ENCODE data around the gene CYYR1. TPM values are rescaled to one million over a fixed set of nuclear protein-coding genes. Genes with fewer than 3 reads are reported as not detected.

The CYYR1 gene
- total RNA-seq, 1 donor from 2014 or later = 7.4 TPM

DNA sequence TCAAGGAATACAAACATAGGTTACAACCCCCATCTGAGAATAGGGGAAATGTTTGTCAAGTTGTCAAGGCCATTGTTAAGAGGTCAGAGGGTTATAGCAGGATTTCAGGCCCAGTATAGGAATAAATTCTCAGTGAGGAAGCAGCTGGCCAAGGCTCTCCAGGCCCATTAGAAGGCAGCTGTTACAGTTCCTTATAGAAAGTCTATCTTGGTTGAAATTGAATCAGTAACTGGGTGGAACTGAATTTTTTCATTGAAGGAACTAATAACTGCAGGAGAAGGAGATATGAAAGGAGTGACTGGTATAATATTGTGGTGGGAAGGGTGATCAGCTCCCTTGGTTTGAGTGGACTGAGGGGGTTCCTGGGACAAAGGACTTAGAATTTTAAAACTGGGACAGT is 134.1 kb downstream of the CYYR1 start:
- no peak for DNase-seq (ENCODE audit: low read depth in 2 of 2)

- DNase-seq (ENCODE audit: low read depth in 2 of 2) = no peak
Observed at GRCh38 chr21:26437326-26438009, 135.6 kb downstream of the CYYR1 start.

DNA sequence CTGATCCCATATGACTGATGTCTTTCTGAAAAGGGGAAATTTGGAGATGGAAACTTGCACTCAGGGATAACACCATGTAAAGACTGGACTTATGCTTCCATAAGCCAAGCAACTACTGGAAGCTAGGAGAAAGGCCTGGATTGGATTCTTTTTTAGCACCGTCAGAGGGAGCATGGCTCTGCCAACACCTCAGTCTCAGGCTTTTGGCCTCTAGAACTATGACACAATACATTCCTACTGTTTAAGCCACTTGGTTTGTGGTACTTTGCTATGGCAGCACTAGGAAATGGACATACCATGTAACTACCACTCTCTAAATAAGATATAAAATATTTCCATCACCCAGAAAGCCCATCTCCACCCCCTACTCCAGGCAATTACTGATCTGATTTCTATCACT is 139.7 kb downstream of the CYYR1 start:
- no peak for DNase-seq (ENCODE audit: low read depth in 2 of 2)

DNA sequence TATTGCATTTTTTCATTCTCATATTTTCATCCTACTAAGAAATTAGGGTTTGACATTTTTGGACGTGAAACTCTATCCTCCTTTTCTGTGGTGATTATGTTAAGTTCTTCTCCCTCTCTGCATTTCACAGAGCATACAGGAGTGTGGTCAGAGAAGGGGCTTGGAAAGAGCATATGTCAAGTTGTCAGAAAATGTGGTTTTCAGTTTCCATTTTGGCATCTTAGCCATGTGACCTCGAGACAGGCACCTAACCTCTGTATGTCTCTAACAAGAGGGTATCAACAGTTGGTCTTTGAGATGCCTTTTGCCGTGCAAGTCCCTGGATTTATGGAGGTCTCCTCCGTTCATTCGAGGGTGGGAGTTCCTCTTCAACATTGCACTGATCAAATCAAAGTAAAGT is 140.7 kb downstream of the CYYR1 start:
- no peak for DNase-seq (ENCODE audit: low read depth in 2 of 2)

GRCh38 chr21:26425576-26425975 is 147.5 kb downstream of the CYYR1 start:
- DNase-seq (ENCODE audit: low read depth in 2 of 2) = no peak

- no peak for DNase-seq (ENCODE audit: low read depth in 2 of 2)
Observed at GRCh38 chr21:26423511-26423910, 149.6 kb downstream of the CYYR1 start.

GRCh38 chr21:26422706-26423105 is 150.4 kb downstream of the CYYR1 start:
- DNase-seq (ENCODE audit: low read depth in 2 of 2) = no peak

DNA sequence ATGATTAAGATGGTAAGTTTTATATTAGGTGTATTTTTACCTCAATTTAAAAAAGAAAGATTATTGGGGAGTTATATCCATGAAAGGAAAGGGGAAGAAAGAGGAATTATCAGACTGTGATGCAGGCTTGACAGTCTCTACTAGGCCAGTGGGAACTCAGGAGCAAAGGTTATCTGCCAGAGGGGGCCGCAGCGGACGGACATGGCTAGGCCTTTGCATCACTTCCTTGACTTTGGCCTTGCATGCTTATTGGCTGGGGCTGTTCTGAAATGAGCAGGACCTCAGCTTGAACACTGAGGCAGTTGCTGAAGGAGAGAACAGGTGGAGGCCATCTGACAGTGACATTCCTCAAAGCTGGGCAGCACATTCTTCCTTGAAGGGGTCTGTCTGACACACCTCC is 150.9 kb downstream of the CYYR1 start:
- no peak for DNase-seq (ENCODE audit: low read depth in 2 of 2)

DNA sequence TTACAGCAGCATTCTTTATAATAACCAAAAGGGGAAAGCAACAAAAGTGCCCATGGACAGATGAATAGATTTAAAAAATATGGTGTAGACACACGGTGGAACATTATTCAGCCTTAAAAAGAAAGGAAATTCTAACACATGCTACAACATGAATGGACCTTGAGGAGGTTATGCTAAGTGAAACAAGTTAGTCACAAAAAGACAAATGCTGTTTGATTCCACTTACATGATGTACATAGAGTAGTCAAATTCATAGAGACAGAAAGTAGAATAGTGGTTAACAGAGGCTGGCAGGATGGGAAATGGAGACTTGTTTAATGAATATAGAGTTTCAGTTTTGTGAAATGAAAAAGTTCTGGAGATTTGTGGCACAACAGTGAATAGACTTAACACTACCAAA is 151.4 kb downstream of the CYYR1 start:
- DNase-seq (ENCODE audit: low read depth in 2 of 2) = no peak

Measured in dermis microvascular lymphatic vessel endothelial cell (primary cell).